ENCODE results near the gene BIK. TPM values are rescaled to one million over a fixed set of nuclear protein-coding genes. Genes with fewer than 3 reads are reported as not detected.
"Not testable (repeated sequence)": the region's sequence is repeated elsewhere in the genome, so short reads cannot be mapped to it uniquely, and the experiment has no call there.

BIK gene
- total RNA-seq, 1 donor from 2014 or later: 19.0 TPM

DNA sequence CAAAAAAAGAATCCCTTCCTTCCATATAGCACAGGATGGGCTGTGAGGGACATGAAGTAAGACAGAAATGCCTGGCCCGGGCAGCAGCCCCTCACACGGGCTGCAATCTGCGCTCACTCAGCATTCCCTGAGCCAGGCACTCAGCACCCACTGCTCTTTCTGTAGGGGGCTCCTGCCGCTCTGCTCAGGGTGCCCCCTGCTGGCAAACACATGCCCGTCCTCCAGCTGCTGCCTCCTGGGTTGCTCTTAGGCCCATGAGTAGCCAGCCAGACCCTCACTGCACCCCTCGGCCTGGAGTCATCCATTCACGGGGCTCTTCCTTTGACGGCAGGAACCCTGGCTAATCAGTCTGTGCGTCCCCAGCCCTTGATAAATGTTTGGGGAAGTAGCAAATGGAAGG, 25.7 kb downstream of the BIK start:
- DNase-seq (ENCODE audit: low spot score): no peak

DNA sequence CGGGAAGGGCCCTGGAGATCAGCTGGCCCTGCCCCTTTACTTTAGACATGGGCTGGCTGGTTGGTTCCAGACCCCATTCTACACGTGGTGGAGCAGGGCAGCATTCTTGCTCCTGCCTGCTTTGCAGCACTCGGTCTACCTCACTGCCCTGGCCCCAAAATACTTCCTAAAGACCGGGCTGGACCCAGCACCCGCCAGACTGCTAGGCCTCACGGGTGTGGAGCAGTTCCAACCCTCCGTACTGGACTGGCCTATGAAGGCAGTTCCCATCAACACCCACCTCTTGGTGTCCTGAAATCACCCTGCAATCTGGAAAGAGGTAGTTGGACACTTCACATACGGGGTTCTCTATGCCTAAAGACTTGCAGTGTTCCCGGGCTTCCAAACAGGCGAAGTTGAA, 26.3 kb downstream of the BIK start:
- DNase-seq (ENCODE audit: low spot score): no peak

DNA sequence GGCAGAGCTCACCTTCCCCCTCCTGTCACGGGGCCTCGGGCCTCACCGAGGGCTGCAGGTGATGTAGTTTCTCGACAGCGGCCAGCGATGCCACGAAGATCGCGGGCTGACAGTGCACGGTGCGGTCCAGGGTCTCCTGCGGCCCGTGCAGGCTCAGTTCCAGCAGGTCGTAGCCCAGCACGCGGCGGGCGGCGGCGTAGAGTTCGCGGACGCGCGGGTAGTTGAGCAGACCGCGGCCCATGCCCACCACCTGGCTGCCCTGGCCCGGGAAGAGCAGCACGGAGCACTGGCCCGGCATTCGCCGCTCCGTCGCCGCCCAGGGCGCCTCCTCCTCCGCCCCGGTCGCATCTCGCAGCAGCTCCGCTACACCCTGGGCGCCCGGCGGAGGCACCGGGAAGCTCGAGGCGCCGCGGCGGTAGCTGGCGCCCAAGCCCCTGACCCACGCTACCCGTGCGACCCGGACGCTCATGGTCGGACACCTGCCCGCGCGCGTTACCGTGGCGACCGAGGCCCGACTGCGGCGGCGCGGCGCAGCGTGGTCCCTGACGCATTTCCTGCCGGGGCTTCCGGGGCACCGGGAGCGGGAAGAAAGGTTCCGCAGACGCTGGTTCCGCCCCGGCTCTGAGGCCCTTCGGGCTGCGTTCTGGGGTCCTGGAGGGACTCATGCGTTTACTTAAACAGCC, 32.5 kb downstream of the BIK start, which contains the start of gene MCAT:
MCAT (minus strand) TSS at position 519 of the 683 bp plus-strand sequence; CDS start at position 469, 50 bp downstream.
- DNase-seq (ENCODE audit: low spot score): peak; percentile 85

DNA sequence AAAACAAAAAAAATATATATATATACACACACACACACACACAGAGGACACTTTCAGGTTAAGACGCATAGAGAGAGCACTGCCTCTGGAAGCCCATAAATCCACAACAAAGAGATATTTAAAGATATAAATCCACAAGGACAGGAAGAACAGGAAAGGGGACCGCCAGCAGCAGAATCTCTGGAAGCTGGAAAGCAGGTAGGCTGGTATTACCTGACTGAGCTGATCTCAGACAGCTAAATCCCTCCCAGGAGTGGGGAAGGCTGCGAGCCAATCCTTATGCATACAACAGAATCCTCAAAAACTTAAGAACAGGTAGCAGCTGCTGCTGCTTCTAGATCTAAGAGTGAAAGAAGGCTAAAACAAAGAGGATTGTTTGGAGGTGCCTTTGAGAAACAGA, 34.4 kb downstream of the BIK start:
- no peak for DNase-seq (ENCODE audit: low spot score)

DNA sequence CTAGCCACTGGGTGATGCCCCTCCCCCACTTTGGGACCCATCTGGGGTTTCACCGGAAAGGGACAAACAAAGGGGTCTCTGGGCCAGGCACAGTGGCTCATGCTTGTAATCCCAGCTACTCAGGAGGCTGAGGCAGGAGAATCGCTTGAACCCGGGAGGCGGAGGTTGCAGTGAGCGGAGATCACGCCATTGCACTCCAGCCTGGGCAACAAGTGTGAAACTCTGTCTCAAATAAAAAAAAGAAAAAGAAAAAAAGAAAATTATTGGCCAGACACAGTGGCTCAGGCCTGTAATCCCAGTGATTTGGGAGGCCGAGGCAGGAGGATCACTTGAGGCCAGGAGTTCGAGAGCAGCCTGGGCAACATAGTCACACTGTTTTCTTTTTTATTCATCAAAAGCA, 34.8 kb downstream of the BIK start:
- DNase-seq (ENCODE audit: low spot score): not testable (repeated sequence)

DNA sequence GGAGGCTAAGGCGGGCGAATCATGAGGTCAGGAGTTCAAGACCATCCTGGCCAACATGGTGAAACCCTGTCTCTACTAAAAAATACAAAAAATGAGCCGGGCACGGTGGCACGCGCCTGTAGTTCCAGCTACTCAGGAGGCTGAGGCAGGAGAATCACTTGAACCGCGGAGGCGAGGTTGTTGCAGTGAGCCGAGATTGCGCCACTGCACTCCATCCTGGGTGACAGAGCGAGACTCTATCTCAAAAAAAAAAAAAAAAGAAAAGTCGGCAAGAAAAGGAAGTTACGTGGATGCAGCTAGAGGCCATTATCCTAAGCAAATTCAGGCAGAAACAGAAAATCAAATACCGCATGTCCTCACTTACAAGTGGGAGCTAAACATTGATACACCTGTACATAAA, 35.8 kb downstream of the BIK start:
- not testable (repeated sequence) for DNase-seq (ENCODE audit: low spot score)

DNA sequence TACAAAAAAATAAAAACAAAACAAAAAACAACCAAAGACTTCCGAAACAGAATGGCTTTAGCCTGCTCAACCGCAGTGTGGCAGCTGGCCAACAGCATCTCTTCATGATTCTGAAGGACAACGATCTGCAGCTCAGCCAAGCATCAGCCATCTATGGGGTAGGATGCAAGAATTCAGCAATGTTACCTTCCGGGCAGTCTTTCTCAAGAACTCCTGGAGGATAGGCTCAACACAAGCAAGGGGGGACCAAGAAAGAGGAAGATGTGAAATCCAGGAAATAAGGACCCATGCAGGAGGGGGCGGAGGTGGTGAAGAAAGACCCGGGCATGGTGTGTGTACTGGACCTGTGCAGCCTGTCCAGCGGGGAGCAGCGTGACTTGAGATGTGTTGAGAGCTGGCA, 37.3 kb downstream of the BIK start:
- no peak for DNase-seq (ENCODE audit: low spot score)

DNA sequence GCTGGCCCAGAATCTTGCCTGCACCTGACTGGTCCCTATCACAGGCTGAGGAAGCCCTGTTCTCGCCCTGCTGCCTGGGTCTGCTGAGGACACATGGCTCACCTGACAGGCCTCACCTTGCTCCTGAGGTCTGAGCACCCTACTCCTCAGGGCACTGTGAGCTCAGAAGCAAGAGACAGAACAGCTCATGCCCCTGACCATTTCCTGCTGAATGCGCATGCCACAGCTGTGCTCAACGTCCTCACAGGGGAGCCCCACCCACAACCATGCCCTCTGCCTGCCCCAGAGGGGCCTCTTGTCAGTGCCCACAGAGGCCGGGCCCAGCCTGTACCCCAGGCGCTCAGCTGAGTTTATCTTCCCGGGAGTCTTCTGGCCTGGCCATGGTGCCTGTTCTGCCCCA, 38.0 kb downstream of the BIK start:
- DNase-seq (ENCODE audit: low spot score): no peak

DNA sequence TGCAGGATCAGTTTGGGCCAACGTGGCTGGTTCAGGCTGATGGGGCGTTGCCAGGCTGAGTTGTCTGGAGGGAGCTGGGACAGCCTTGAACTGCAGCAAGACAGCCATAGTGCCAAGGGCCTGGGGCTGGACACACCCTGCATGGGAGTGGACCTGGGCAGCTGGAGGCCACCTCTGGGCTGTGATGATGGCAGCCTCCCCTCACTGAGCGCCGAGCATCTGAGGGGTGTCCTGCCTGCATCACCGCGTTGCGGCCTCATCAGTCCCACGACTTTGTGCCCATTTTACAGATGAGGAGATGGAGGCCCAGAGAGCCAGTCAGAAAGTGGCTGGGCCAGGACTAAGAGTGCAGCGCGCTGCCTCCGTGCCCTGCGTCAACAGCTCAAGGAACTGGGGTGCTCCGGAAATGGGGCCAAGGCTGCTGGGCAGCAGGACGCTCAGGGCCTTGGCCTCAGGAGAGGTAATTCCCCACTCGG, 40.2 kb downstream of the BIK start:
- DNase-seq (ENCODE audit: low spot score): no peak

DNA sequence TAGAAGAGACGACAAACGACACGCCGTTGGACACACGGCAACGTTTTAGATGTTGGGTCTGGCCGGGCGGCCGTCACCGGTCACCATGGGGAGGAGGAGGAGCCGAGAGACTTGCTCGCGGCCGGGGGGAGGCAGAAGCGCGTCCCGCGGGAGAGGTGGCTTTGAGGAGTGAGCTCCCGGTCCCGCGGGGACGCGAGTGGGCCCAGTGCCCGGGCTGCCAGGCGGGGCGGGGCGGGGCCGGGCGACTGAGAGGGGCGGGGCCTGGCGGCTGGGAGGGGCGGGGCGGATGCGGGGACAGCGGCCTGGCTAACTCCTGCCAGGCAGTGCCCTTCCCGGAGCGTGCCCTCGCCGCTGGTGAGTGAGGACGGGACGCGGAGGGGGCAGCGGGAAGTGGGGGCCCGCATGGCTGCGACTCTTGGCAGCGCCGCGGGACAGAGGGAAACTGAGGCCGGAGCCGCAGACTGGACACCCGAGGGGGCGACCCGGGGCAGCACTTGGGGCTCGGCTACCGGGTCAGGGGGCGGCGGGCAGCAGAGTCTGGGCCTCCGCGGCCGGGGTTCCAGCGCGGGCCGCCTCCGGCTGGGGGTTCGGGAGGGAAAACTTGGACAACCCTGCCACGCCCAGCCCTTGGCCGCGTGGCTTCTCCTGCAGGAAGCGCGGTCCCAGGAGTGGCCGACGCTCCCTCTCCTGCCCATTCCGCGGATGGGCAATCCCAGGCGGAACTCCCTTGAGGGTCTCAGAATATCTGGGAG, 40.9 kb downstream of the BIK start, which contains the start of gene TSPO:
TSPO (plus strand) TSS at position 309 of the 752 bp plus-strand sequence. CDS start 7,680 bp downstream, outside the sequence.
- peak; percentile 74 for DNase-seq (ENCODE audit: low spot score)

DNA sequence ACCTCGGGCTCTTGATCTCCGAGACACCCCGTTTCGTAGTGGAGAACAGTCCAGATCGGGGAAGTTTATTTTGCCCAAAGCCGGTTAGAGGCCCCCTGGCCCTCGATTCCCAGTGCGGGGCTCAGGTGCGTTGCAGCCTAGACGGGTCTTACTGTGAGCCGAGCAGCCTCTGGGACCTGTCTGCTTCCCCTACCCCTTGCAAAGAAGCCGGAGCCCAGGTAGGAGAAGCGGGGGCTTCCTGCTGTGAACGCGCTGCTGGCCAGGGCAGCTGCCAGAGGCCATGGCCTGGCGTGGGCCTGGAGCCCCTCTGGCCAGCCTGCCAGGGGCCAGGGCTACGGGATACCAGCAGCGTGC, 41.4 kb downstream of the BIK start:
- no peak for DNase-seq (ENCODE audit: low spot score)

DNA sequence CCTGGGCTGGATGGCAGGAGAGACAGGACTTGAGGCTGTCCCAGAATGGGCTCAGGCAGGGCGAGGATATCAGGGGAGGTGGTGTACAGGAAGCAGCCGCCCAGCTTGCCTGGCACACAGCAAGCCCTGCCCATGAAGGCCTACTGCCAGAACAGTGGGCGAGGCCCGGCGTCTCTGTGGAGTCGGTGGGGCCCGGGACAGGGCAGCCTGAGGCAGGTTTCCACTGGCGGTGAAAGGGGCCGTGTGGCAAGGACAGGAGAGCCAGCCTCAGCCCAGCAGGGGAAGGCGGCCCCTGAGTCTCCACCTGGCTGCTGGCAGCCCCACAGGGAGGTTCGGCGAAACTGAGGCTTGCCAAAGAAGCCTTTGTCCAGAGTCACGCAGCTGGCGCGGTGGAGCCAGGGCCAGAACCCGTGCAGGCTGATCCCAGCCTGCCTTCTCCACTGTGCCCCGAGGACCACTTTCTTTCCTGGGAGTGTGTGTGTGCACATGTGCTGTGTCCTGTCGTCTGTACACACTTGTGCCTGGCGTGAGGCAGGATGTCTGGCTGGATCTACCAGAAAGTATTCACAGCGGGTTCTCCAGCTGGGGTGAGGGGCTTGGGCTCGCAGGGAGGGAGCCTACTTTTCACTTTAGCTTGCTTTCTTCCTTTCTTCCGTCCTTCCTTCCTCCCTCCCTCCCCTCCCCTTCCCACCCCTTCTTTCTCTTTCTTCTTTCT, 42.0 kb downstream of the BIK start:
- peak; percentile 76 for DNase-seq (ENCODE audit: low spot score)

DNA sequence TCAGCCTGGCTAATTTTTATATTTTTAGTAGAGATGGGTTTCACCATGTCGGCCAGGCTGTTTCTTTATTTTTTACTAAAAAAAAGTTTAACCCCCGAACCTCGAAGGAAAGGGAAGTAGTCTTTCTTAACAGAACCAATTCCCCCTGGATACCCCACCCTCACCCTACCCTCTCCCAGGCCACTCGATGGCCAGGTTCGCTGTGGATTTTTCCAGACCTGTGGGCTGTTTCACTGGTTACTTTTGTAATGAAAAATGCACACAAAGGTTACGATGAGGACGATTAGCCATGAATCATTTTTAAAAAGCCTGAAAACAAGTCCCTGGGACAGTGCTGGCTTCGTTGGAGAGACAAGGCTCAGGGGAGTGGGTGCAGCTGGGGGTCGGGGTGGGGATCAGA, 43.3 kb downstream of the BIK start:
- DNase-seq (ENCODE audit: low spot score): no peak

DNA sequence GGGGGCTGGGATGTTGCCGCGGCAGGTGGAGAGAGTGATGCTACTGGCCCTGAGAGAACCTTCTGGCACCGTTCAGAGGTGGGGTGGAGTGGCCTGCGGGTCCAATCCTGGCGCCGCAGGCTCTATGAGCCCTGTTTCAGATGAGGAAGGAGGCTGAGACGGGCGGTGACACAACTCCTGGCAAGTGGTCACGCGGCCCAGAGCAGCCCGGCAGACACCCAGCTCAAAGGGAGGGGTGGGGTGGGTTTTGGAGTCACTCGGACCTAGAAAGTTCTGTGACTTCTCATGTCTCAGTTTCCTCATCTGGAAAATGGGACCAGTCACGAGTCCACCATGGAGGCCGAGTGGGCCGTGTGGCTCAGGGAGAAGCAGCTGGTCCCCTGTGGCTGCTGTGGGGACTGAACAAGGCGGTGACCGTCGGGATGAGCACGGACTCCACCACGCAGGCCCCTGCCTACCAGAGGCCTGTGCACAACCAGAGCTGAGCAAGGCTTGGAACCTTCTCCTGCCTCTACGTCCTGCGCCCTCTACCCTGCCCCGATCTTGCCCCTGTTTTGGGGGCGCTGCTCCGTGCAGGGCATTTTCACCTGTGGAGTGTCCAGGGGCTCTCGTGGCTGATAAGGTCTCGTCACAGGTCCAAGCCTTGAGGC, 44.5 kb downstream of the BIK start:
- no peak for DNase-seq (ENCODE audit: low spot score)

DNA sequence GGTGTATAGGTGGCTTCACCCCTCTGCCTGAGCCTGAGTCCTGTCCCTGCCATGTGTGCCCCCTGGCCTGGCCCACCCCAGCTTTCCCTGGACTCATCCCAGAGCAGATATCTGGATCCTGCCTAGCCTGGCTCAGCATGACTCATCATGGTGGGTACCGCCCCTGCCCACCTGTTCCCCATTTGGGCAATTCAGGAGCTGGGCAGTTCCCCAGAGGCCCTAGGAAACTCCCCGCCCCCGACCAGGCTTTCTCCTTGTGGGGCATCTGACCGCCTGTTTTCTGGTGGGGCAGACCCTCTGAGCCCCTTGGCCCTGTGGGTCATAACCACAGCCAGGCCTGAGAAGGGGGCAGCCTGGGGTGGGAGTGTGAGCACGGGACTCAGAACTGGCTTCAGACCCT, 45.2 kb downstream of the BIK start:
- DNase-seq (ENCODE audit: low spot score): no peak

DNA sequence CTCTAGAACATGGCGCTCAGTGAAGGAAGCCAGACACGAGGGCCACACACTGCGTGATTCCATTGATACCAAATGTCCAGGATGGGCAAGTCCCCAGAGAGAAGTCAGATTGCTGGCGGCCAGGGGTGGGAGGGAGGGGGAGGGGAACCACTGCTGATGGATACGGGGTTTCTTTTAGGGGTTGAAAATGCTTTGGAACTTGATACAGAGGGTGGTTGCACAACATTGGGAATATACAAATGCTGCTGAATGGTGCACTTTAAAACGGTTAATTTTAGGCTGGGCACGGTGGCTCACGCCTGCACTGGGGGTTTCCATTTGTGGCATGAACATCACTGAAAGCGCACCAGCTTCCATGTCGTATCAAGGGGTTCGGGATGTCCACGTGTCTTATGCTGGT, 45.9 kb downstream of the BIK start:
- DNase-seq (ENCODE audit: low spot score): no peak

DNA sequence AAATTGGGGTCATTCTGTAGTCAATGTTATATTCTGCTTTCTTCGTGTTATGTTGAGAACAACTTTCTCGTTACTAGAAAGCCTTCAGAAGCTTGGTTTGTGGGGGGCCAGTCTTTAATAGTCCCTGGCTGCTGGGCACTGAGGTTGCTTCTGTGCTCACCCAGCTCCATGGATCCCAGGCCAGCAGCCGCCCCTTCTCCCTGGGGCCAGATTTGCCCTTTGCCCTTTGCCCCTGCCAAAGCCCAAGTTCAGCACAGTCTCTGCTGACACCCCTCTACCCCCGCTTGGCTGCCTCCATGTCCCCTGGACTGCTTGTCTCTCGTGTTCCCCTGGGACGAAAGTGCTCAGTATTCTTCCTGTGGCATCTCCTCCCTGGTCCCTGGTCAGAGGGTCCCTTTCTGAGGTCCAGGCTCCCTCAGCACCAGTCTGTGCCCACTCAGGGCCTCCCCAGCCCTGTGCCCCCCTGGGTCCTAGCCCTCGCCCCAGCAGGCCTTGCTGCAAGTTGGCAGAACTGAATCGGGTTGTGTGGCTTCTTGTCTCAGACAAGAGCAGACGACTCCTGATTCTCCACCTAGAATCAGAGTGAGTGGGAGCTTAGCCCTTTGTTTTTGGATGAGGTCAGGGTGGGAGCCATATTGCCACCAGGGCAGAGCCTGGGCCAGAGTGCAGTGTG, 47.5 kb downstream of the BIK start:
- DNase-seq (ENCODE audit: low spot score): no peak

DNA sequence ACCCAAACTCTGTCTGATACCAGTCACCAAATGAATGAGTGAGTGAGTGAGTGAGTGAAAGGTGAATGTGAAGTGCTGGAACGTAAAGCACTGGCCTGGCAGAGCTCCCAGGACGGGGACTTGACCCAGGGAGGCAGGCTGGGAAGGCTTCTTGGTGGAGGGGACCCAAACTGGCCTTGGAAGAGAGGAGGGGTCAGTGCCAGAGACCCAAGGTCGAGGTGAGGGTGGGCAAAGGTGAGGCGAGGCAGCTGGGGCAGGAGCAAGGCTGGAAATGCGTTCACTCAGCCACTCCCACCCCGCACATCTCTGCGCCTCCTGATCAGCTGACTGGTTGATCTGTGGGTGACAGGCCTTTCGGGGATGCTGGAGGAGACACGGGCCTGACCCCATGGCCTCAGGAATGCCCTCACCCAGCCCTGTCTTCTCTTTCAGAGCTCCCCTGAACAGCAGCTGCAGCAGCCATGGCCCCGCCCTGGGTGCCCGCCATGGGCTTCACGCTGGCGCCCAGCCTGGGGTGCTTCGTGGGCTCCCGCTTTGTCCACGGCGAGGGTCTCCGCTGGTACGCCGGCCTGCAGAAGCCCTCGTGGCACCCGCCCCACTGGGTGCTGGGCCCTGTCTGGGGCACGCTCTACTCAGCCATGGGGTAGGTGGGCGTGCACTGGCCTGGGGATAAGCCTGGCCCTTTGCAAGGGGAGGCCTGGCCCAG, 48.4 kb downstream of the BIK start:
- no peak for DNase-seq (ENCODE audit: low spot score)

DNA sequence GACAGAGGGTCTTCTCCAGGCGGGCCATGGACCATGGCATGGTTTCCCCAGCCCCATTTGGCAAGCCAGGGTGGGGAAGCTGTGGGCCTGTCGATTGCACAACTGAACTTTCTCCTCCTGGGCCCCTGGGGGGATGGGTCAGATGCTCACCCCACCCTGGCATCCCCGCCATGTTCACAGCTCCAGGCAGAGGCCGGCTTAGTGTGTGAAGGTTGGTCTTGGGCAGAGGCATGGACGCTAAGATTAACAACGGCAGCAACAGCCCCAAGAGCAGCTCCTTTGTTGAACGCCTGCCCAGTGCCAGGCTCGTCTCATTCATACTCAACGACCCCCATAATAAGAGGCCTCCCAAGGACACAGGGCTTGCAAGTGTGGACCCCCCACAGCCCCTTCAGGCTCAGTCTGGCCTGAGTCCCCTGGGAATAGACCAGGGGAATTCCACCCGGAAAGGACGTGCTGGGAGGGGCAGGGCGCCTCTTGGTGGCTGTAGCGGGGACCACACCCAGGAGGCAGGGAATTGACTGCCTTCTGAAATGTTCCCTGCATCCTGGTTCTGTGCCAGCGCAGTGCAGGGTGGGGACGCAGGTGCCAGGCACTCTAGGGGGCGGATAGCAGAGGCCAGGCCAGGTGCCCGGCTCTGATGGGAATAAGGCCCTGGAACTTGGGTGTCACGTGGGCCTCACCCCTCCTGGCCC, 49.1 kb downstream of the BIK start:
- peak; percentile 93 for DNase-seq (ENCODE audit: low spot score)

DNA sequence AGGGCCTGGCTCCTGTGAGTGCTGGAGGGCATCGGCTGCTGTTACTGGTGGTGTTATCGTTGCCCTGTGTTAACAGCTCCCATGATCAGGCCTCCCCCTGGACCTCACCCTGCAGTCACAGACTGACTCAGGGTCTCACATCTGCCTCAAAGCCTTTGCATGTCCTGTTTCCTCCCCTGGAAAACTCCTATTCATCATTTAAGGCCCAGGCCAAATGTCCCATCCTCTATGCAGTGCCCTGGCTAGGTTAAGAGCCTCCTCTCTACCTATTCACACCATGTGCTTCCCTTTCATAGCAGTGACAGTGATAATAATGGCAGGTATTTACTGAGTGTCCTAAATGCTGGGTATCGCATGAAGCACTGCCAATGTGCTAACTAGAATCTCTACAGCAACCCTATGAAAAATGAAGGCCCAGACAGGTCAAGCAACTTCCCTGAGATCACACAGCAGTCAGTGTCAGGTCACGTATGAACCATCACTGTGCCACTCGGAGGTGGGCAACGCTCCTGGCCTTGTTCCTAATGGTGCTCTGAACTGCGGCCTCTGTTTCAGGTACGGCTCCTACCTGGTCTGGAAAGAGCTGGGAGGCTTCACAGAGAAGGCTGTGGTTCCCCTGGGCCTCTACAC, 50.1 kb downstream of the BIK start:
- no peak for DNase-seq (ENCODE audit: low spot score)

Data from mucosa of gallbladder (tissue), 1 donor.